Lower lobe of right lung (tissue), 2 donors: Measurements from ENCODE around the gene OR2H2. TPM values are rescaled to one million over a fixed set of nuclear protein-coding genes. Genes with fewer than 3 reads are reported as not detected.

Experiments used
- ATAC-seq, 2 donors: fragments of 200-7000 bp; cut with Tn5 transposase; one replicate each; pipeline ENCODE4 v1.9.1; 2020 to 2022; ENCODE audit warnings: mild to moderate bottlenecking in 2 of 2, moderate library complexity in 2 of 2
- DNase-seq: peaks from one replicate; pipeline ENCODE4 v3.0.0-alpha.2; 2020
- H3K27ac ChIP-seq: fragments of 200-600 bp; one replicate; pipeline ENCODE4 v1.8.0; 2022
- H3K27me3 ChIP-seq: fragments of 200-600 bp; one replicate; pipeline ENCODE4 v1.8.0; 2022; ENCODE audit warnings: low read depth
- H3K36me3 ChIP-seq: fragments of 200-600 bp; one replicate; pipeline ENCODE4 v1.8.0; 2022; ENCODE audit warnings: mild to moderate bottlenecking
- H3K4me1 ChIP-seq: fragments of 200-600 bp; one replicate; pipeline ENCODE4 v1.8.0; 2022
- H3K4me3 ChIP-seq: fragments of 200-600 bp; one replicate; pipeline ENCODE4 v1.8.0; 2022; ENCODE audit warnings: mild to moderate bottlenecking
- H3K9me3 ChIP-seq: fragments of 200-600 bp; one replicate; pipeline ENCODE4 v1.8.0; 2022
- intact Hi-C: fragments of 100-400 bp; cut with DNase I; formaldehyde crosslinking; loops from one replicate; pipeline ENCODE4 v1.11.0; 2022
- total RNA-seq: library from RNA; stranded (reverse); fragmentation: NEBNext Ultra II Directional; extraction: Animal tissue kit (Norgen Biotek cat#: 25700); gene quantifications from one replicate; pipeline ENCODE4 v1.2.1, GENCODE V29; 2021
- TF ChIP-seq, protein P1 (sequence below): fragments of 200-600 bp; IDR thresholded peaks from one replicate; pipeline ENCODE4 v1.8.0; 2022; ENCODE audit warnings: antibody characterized with exemption, mild to moderate bottlenecking
- donor health status: DM: no; HTN: yes; CAD: no; lungs with severe emphysema.

OR2H2 gene
- total RNA-seq, 1 donor from 2014 or later: not detected

GRCh38 chr6:29637247-29637646 is 52.3 kb downstream of the OR2H2 start:
- DNase-seq (no peak), ATAC-seq (no peak)
- Histone ChIP-seq H3K4me3 (no peak overlapping the region), H3K36me3 (no peaks in the 10 kb centered on the region), H3K9me3 (no peaks in the 10 kb centered on the region), H3K4me1 (peaks cover 6% of the 10 kb centered on the region), H3K27ac (no peak overlapping the region), H3K27me3 (no peaks in the 10 kb centered on the region)
- TF ChIP-seq, protein P1, sequence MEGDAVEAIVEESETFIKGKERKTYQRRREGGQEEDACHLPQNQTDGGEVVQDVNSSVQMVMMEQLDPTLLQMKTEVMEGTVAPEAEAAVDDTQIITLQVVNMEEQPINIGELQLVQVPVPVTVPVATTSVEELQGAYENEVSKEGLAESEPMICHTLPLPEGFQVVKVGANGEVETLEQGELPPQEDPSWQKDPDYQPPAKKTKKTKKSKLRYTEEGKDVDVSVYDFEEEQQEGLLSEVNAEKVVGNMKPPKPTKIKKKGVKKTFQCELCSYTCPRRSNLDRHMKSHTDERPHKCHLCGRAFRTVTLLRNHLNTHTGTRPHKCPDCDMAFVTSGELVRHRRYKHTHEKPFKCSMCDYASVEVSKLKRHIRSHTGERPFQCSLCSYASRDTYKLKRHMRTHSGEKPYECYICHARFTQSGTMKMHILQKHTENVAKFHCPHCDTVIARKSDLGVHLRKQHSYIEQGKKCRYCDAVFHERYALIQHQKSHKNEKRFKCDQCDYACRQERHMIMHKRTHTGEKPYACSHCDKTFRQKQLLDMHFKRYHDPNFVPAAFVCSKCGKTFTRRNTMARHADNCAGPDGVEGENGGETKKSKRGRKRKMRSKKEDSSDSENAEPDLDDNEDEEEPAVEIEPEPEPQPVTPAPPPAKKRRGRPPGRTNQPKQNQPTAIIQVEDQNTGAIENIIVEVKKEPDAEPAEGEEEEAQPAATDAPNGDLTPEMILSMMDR: no peak
- intact Hi-C loops: no loop called here

Other genes with a start within 250 kb of the OR2H2 start
- gene OR5V1, start 216.3 kb upstream of the OR2H2 start, total RNA-seq: not detected
- not detected for gene OR12D3, start 209.8 kb upstream of the OR2H2 start, total RNA-seq
- not detected for gene OR12D2, start 189.5 kb upstream of the OR2H2 start, total RNA-seq
- not detected for gene OR12D1, start 170.2 kb upstream of the OR2H2 start, total RNA-seq
- gene OR10C1, start 145.8 kb upstream of the OR2H2 start, total RNA-seq: not detected
- gene OR11A1, start 128.1 kb upstream of the OR2H2 start, total RNA-seq: not detected
- not detected for gene OR2H1, start 128.0 kb upstream of the OR2H2 start, total RNA-seq
- 0.50 TPM for gene MAS1L, start 97.2 kb upstream of the OR2H2 start, total RNA-seq
- gene UBD, start 25.4 kb upstream of the OR2H2 start, total RNA-seq: 1.9 TPM
- 38.5 TPM for gene GABBR1, start 48.1 kb downstream of the OR2H2 start, total RNA-seq
- not detected for gene MOG, start 72.0 kb downstream of the OR2H2 start, total RNA-seq
- not detected for gene ZFP57, start 96.0 kb downstream of the OR2H2 start, total RNA-seq
- 176 TPM for gene HLA-F, start 138.3 kb downstream of the OR2H2 start, total RNA-seq
- gene HLA-G, start 242.7 kb downstream of the OR2H2 start, total RNA-seq: 1.8 TPM